T-helper 2 cell (primary cell): ENCODE results near the gene CCNB1IP1.
"Not testable (repeated sequence)": the region's sequence is repeated elsewhere in the genome, so short reads cannot be mapped to it uniquely, and the experiment has no call there.

Experiments used
- DNase-seq, 5 experiments: peaks; one replicate each; pipeline versions ENCODE4 v3.0.0 to v3.0.0-alpha.2; 2012 to 2022
- total RNA-seq, 2 donors: gene quantifications; one replicate each; lab custom pipeline; 2026; lab: John Stamatoyannopoulos, UW

The CCNB1IP1 gene, protein sequence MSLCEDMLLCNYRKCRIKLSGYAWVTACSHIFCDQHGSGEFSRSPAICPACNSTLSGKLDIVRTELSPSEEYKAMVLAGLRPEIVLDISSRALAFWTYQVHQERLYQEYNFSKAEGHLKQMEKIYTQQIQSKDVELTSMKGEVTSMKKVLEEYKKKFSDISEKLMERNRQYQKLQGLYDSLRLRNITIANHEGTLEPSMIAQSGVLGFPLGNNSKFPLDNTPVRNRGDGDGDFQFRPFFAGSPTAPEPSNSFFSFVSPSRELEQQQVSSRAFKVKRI
- 26.8 to 29.6 reads per million in 2 donors for total RNA-seq

DNA sequence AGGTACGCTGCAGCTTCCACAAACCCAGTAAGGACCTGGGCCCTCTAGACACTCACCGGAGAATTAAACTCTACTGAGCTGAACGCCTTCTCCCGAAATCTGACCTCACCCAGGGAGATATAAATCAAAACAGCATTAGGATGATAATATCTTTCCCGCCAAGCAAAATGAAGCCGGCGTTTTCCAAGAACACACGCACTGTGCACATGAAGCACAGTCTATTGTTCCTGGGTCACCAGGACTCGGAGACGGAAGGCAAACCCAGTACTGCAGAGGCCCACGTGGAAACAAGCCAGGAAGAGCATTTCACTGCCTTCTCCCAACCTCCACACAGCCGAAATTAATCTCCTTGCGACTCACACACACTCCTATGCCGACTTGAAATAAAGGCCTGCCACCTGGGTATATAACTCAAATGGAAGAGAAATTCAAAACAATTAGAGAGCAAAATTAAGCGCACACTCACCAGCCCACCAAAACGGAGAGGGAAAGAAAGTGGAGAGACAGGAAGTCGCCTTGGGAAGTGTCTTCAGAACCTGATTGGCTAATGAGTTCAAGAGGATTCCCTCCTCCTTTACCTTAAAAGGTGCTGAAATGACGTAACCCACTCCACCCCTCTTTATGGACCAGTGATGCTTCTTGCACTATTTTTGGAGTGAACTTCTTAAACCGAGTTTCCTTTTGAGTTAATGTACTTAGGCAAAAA is at the start of gene CCNB1IP1:
Gene CCNB1IP1 (minus strand): TSS at position 492 of the 706 bp plus-strand sequence. CDS start 16,756 bp downstream, outside the sequence.
- DNase-seq: peak in 3 of 5 experiments; percentile 22 to 85 (median 69)

DNA sequence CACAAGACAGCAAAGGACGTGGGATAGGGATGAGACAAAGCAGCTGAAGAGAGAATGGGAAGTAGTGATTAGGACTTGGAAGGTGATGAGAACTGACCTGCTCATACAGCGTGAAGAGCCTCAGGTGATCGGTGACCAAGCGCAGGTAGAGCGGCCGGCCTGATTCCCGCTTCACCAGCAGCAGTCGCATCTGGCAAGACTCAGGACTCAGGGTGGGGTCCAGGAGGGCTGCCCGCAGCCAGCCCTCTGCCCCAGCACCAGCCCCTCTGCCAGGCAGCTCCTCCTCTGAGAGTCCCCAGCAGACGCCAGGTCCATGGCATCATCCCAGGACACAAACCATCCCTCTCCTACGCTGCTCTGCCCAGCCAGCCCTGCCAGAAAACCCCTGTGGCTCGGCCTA is 49.4 kb upstream of the CCNB1IP1 start:
- no peak for DNase-seq

DNA sequence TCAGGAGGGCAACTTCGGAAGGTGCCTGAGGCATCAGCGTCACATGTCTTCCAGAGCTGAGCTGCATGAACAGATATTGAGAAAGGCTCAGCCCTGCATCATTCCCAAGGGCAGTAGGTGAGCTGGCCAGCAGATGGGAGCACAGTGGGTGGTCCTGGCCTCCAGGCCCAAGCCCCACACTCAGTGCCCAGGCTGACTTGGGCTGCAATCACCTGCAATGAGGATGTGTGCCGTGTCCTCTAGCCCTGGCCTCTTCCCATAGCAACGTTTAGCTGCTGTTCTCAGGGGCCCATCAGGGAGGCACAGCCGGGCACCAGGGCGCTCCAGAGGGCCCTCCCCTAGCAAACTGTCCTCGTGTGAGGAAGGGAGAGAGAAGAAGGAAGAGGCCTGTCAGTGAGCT is 48.3 kb upstream of the CCNB1IP1 start:
- DNase-seq: no peak

DNA sequence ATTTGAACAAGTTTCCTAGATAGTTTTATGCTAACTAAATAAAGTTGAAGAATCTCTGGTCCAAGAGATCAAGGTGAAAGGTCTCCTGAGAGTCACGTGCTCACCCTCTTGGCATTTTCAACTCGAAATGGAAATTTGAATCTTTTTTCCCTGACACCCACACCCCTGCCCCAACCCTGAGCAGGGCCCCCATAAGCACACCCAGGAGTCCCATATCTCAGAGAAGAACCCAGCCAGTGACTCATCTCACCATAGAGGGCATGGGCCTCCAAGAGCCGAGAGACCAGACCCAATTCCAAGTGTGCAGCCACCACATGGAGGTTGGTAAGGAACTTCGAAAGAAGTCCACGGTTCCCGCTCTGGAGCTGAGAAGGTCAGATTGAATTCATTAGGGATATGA is 47.6 kb upstream of the CCNB1IP1 start:
- no peak for DNase-seq

DNA sequence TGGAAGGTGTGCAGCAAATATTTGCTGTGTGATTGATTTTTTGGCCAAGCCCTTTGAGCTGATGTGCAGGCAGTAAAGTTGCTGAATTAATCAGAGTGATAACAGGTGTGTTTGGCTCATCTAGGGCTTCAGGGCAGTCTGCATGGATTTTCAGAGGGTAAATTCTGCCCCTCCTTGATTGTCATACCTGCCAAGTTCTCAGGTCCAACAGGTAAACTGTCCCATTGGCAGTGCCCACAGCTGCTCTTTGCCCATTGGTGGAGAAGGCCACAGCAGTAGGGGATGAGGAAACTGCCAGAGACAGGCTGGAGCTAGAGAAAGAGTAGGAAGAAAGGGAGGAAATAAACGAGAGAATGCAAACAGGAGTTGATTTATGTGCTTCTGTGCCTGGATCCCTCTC is 46.7 kb upstream of the CCNB1IP1 start:
- no peak for DNase-seq

DNA sequence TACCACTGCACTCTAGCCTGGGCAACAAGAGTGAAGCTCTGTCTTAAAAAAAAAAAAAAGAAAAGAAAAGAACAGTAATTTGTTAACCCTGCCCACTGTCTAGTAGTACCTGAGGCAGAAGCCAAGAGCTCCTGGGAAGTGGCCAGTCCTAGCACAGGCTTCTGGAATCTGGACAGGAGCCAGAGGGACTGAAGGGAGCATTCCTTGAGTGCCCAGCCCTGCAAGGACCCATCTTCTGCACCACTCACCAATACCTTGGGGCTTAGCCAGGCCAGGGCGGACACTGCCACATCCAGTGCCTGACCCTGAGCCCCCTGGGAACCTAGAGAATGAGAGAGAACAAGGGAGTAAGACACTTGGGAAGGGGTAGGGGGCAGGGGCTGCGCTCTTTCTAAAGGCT is 44.1 kb upstream of the CCNB1IP1 start:
- DNase-seq: no peak

DNA sequence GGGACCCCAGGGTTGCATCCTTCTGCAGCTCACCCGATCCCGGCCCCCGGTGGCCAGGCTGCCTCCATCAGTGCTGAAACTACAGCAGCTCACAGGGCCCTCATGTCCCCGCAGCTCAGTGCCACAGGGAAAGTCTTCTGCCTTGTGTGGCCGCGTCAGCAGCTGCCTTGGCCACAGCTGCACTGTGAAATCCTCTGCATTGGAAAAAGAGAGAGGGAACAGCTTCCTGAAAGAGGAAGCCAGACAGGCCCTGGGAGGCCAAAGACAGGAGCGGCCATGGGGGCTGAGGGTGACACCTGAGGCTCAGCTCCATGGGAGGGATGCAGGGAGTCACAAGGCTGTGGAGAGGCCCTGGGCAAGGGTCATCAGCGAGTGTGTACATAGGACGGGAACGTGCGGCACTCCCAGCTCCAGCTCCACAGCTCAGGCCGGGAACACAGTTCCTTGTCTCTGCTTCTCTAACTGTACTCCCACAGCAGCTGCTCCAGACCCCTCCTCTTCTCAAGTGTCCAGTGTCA is 43.1 kb upstream of the CCNB1IP1 start:
- DNase-seq: no peak

DNA sequence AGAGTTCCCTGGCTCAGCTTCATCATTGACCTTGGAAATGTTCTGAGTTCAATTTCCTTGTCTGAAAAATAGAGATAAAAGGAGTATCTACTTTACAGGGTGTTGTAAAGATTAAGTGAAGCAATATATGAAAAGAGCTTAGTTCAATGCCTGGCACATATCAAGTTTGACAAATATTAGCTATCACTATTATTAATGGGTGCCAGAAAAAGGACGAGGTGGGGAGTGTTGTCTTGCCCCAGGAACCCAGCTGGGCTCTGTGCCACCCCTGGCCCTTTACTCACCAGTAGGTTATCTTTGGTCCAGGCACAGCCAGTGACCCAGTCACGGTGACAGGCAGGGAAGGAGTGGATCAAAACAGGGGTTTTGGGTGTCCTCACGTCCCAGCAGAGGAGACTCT is 42.4 kb upstream of the CCNB1IP1 start:
- DNase-seq: no peak

DNA sequence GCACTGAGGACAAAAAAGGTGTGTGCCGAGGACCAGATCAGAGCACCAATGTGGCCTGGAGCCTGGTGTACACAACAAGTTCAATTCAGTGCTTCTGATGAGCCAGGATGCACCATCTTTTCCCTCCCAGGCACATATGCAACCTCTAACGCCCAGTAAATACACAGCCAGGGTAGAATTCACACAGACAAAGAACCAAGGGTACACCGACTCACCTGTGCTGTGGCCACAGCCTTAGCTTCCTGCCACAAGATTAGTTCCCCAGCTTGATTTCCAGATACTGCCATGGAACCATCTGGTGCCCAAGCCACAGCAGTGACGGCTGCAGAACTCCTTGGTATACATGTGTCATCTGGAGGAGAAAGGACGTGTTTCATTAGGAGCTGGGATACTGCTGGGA is 39.7 kb upstream of the CCNB1IP1 start:
- no peak for DNase-seq

DNA sequence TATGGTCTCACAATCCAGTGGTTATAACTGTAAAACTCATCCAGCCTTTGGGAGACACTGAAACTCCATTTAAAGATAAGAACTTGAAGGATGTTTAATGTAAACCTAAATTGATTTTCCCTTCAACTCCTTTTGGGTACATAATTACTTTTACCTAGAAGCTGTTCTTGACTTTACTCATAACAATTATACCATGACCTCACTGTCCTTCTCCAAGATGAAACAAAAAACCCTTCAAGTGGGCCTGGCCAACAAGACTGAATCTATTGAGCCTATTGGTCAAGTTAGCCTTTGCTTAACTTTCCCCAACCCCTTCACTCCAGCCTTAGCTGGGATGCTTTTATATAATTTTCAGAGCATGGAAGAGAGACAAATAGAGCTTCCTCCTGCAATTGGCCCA is 32.8 kb upstream of the CCNB1IP1 start:
- no peak for DNase-seq

DNA sequence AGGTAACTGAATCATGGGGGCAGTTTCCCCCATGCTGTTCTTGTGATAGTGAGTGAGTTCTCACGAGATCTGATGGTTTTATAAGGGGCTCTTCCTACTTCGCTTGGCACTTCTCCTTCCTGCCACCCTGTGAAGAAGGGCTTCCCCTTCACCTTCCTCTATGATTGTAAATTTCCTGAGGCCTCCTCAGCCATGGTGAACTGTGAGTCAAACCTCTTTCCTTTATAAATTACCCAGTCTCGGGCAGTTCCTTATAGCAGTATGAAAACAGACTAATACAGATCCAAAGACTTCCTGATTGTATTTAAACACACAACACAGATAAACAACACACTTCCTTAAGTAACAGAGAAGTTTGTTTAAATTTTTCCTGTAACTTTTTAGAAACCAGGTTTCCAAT is 25.4 kb upstream of the CCNB1IP1 start:
- not testable (repeated sequence) for DNase-seq

DNA sequence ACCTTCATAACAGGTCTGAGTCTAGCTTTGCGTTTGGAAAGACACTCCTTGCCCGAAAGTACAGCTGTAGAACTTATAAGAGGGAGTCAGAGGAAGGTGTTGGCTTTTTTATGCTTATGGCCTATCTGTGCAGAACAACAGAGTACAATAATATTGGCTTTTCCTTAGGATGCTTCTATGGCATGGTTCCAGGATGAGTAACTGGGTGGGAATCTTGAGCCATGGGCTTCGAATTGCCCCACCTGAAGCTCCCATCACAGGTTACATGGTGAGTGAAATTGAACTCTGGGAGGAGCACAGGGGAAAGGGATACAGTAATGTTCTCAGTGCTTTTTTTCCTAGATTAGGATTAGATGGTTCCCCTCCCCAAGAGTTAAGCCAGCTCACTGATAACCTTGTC is 23.3 kb upstream of the CCNB1IP1 start:
- DNase-seq: no peak

DNA sequence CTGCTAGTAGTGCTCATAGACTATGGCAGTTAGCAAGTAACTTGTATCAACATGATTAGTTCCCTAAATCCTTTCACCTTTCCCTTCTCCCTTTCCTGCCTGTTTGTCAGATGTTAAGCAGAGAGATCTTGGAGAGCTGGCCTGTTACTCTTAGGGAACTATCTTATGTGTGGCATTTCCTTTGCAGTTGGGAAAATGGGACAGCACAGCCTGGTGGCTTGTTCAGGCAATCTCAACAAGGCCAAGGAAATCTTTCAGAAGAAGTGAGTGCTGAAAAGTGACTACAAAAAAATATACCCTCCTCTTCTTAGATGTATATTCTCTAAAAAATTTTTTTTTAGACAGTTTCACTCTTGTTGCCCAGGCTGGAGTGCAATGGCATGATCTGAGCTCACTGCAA is 17.8 kb upstream of the CCNB1IP1 start:
- no peak for DNase-seq

DNA sequence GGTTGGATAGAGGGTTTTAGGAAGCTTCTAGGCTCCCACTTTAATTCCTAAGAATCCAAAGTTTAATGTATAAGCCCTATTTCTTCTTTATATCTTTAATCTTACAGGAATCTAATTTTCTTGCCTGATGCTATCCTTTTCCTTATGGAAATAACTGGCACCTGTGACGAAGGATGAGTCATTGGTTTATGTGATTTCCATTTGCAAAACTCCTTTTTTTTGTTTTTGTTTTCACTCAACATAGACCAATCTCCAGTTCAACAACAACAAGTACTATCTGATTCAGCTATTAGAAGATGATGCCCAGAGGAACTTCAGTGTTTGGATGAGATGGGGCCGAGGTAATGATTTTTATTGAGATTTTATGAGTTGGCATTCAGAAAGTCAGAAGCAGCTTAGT is 17.2 kb upstream of the CCNB1IP1 start:
- no peak for DNase-seq

DNA sequence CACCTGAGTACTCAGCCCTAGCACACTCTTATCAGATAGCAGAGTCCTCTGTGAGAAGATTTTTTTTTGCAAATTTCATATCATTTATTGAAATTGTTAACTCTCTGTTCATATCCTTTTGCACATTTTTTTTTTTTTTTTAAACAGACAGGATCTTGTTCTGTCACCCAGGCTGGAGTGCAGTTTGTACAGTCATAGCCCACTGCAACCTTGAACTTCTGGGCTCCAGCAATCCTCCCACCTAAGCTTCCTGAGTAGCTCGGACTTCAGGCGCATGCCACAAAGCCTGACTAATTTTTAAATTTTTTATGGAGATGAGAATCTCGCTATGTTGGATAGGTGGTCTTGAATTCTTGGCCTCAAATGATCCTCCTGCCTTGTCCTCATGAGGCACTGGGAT is 14.7 kb upstream of the CCNB1IP1 start:
- DNase-seq: no peak

DNA sequence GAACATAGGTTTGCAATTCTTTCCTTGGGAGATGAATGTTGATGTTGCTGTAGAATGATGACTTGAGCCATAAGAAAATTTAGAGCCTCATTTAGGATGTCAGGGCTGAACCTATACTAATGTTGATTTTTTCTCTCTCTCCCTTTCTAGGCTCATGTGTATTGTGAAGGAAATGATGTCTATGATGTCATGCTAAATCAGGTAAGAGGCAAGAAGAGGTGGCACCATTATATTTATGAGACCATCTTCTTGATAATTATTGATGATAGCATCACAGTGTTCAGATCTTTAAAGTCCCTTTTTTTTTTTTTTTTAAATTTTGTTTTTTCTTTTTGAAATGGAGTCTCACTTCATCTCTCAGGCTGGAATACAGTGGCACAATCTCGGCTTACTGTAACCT is 13.6 kb upstream of the CCNB1IP1 start:
- DNase-seq: no peak

DNA sequence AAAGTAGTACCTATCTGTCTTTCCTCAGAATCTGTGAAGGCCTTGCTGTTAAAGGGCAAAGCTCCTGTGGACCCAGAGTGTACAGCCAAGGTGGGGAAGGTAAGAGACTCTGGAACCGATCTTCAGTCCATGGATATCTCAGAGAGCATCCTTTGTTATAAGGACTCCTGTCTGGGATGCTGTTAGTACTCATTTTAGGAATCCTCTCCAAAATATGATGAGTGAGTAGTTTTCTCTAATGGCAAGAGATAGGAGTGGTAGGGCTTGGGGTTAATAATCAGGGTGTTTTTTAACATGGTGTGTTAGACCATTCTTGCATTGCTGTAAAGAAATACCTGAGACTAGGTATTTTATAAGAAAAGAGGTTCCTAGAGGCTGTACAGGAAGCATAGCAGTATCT is 12.3 kb upstream of the CCNB1IP1 start:
- no peak for DNase-seq

DNA sequence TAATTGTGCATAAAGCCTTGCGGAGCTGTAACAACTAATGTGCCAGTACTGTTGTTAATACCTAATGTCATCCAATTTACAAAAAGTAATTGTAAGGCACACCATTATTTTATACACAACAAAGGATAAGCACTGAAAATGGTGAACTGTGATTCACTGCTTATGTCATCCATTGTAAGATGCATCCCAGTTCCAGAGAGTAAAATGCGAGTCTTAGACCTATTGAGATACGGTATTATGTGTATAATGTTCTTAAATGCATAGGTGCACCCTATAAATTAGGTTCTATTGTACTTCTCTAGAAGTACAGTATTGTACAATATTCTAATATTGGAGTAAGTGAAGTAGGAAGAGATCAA is 10.8 kb upstream of the CCNB1IP1 start:
- DNase-seq: peak in 1 of 5 experiments; percentile 23

DNA sequence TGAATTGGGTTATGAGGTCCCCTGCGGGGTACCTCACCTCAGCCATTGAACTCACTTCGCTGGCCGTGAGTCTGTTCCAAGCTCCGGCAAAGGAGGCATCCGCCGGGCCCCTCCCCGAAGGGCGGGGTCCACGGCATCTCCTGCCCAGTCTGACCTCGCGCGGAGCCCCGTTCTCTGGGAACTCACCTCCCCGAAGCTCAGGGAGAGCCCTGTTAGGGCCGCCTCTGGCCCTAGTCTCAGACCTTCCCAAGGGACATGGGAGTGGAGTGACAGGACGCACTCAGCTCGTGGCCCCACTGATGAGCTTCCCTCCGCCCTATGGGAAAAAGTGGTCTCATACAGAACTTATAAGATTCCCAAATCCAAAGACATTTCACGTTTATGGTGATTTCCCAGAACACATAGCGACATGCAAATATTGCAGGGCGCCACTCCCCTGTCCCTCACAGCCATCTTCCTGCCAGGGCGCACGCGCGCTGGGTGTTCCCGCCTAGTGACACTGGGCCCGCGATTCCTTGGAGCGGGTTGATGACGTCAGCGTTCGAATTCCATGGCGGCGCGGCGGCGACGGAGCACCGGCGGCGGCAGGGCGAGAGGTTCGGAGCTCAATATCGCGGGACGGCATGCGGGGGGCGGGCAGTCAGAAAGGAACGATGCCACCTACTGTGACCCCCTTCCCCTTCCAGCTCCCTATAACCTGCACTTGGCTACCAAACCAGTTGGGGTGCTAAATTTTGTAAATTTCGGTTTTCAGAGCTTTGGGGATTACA is 10.2 kb upstream of the CCNB1IP1 start, which contains the start of gene PARP2:
Gene PARP2 (plus strand): TSS at position 544 of the 770 bp plus-strand sequence. CDS start 7 bp downstream, at position 551.
- DNase-seq: peak; percentile 76 to 96 (median 91)

DNA sequence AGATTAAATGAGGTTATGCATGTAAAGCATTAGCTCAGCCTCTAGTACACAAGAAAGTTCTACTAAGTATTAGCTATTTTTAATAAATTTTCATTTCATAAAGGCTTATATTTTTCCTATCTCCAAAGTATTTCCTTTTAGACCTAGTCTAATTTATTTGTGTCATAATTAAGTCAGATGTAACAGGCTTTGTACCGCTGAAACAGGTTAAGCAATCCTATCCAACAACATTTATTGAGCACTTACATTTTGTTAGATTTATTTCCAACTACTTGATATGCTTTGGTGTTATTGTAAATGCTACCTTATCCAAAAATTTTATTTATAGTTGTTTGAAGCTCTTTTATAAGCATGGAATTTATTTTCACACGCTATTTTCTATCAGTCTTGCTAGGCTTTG is 8.6 kb upstream of the CCNB1IP1 start:
- no peak for DNase-seq

DNA sequence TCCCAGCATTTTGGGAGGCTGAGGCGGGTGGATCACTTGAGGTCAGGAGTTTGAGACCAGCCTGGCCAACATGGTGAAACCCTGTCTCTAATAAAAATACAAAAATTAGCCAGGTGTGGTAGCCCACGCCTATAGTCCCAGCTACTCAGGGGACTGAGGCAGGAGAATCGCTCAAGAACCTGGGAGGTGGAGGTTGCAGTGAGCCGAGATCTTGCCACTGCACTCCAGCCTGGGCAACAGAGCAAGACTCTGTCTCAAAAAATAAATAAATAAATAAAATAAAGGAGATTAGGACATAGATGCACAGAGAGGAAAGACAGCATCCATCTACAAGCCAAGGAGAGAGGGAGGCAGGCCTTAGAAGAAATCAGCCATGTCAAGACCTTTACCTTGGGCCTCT is 8.0 kb upstream of the CCNB1IP1 start:
- not testable (repeated sequence) for DNase-seq

DNA sequence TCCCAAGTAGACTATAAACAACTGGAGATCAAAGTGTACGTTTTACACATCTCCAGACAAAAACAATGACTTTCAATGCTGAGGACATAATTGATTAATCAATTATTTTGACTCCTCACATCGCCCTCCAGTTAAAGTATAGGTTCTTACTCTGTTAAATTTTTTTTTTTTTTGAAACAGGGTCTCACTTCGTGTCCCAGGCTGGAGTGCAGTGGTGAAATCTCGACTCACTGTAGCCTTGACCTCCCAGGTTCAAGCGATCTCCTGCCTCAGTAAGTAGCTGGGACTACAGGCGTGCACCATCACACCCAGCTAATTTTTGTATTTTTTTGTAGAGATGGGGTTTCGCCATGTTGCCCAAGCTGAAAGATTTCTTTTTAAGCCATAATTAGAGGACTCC is 938 bp upstream of the CCNB1IP1 start:
- no peak for DNase-seq

DNA sequence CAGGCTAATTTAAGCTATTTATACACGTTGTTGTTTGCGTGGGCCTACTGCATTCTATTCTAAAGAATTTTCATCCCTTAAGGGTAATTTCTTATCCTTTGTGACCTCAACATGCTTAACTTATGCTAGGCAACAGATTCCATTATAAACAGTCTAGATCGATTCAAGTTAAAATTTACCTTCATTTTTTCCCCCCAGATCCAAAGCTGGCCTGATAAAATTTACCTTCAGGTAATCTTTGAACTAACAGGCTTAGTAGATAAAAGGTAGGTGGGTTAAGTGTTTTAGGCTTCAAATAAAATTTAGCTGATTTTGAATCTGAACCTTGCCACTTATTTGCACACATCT is 389 bp upstream of the CCNB1IP1 start:
- no peak for DNase-seq

DNA sequence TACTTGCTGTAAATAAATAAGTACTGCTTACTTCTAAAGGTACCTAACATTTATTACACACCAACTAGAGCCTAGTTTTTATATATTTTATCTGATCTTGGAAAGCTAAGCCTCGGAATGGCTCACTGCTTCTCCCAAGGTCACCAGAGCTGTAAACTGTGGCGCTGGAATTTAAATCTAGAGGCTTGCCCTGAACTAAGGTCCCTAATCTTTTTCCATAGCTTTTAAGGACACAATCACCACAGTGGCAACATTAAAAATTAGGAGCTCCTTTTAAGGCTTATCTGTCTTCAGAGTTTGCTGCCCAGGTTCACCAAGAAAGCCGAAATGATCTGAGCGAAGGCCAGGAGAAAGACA is 670 bp downstream of the CCNB1IP1 start:
- DNase-seq: no peak
